ENCODE data around the gene GNG10. TPM values are rescaled to one million over a fixed set of nuclear protein-coding genes. Genes with fewer than 3 reads are reported as not detected.

Gene GNG10
- total RNA-seq, 4 donors from 2014 or later: 32.8 to 89.0 (median 69.3) TPM

- TF ChIP-seq, protein P1, sequence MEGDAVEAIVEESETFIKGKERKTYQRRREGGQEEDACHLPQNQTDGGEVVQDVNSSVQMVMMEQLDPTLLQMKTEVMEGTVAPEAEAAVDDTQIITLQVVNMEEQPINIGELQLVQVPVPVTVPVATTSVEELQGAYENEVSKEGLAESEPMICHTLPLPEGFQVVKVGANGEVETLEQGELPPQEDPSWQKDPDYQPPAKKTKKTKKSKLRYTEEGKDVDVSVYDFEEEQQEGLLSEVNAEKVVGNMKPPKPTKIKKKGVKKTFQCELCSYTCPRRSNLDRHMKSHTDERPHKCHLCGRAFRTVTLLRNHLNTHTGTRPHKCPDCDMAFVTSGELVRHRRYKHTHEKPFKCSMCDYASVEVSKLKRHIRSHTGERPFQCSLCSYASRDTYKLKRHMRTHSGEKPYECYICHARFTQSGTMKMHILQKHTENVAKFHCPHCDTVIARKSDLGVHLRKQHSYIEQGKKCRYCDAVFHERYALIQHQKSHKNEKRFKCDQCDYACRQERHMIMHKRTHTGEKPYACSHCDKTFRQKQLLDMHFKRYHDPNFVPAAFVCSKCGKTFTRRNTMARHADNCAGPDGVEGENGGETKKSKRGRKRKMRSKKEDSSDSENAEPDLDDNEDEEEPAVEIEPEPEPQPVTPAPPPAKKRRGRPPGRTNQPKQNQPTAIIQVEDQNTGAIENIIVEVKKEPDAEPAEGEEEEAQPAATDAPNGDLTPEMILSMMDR (IDR thresholded peaks at IDR 0.05): no peak
- no peak for TF ChIP-seq POLR2A (IDR thresholded peaks at IDR 0.05)
- H3K4me1 ChIP-seq: no peaks in the 10 kb centered on the region
- DNase-seq: no peak
- no peaks in the 10 kb centered on the region for H3K36me3 ChIP-seq
- no peak overlapping the region for H3K27ac ChIP-seq
- no peak overlapping the region for H3K4me3 ChIP-seq
- H3K9me3 ChIP-seq: no peaks in the 10 kb centered on the region
- intact Hi-C loops (cut with DNase I; ENCODE audit: low total_unique reads): no loop called here
- no peaks in the 10 kb centered on the region for H3K27me3 ChIP-seq
Observed at GRCh38 chr9:111696796-111697195, 35.4 kb downstream of the GNG10 start.

- intact Hi-C loops (cut with DNase I; ENCODE audit: low total_unique reads): no loop called here
- no peaks in the 10 kb centered on the region for H3K36me3 ChIP-seq
- no peak for TF ChIP-seq POLR2A (IDR thresholded peaks at IDR 0.05)
- TF ChIP-seq, protein P1 (IDR thresholded peaks at IDR 0.05): no peak
- no peaks in the 10 kb centered on the region for H3K27me3 ChIP-seq
- H3K4me3 ChIP-seq: no peak overlapping the region
- no peaks in the 10 kb centered on the region for H3K4me1 ChIP-seq
- no peaks in the 10 kb centered on the region for H3K9me3 ChIP-seq
- DNase-seq: no peak
- no peak overlapping the region for H3K27ac ChIP-seq
Observed at GRCh38 chr9:111700776-111701175, 39.4 kb downstream of the GNG10 start.

- DNase-seq: no peak
- Histone ChIP-seq H3K27ac (no peak overlapping the region), H3K4me3 (no peak overlapping the region), H3K4me1 (no peaks in the 10 kb centered on the region), H3K27me3 (no peaks in the 10 kb centered on the region), H3K9me3 (no peaks in the 10 kb centered on the region), H3K36me3 (no peaks in the 10 kb centered on the region)
- TF ChIP-seq, protein P1 (IDR thresholded peaks at IDR 0.05): no peak
- TF ChIP-seq POLR2A (IDR thresholded peaks at IDR 0.05): no peak
- intact Hi-C loops (cut with DNase I; ENCODE audit: low total_unique reads): no loop called here
Observed at GRCh38 chr9:111704503-111704902, 43.1 kb downstream of the GNG10 start.

DNA sequence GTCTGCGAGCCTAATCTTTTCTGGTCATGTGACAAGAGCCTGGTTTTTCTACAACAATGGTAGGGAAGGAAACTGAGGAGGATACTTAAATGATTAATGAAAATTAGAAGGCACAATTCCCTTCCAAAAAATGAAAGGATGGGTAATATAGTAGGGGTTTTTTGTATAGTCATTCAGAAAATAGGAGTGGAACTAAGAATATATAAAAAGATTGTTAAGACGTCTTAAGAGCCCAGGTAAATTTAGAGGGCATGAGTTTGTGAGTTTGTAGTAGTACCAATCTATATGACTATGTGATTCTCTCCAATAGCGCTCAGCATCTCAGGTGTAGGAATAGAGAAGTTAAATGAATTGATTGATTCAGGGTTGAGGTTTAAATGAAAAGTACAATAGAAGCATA, 50.1 kb downstream of the GNG10 start:
- Histone ChIP-seq H3K4me3 (no peak overlapping the region), H3K9me3 (no peaks in the 10 kb centered on the region), H3K36me3 (no peaks in the 10 kb centered on the region), H3K4me1 (no peaks in the 10 kb centered on the region), H3K27ac (no peak overlapping the region), H3K27me3 (no peaks in the 10 kb centered on the region)
- TF ChIP-seq POLR2A (IDR thresholded peaks at IDR 0.05): no peak
- TF ChIP-seq, protein P1 (IDR thresholded peaks at IDR 0.05): no peak
- DNase-seq: no peak
- intact Hi-C loops (cut with DNase I; ENCODE audit: low total_unique reads): no loop called here

- H3K4me1 ChIP-seq: no peaks in the 10 kb centered on the region
- no peak overlapping the region for H3K4me3 ChIP-seq
- H3K36me3 ChIP-seq: no peaks in the 10 kb centered on the region
- H3K27ac ChIP-seq: no peak overlapping the region
- no peaks in the 10 kb centered on the region for H3K27me3 ChIP-seq
- TF ChIP-seq, protein P1 (IDR thresholded peaks at IDR 0.05): no peak
- TF ChIP-seq POLR2A (IDR thresholded peaks at IDR 0.05): no peak
- intact Hi-C loops (cut with DNase I; ENCODE audit: low total_unique reads): no loop called here
- no peak for DNase-seq
- no peaks in the 10 kb centered on the region for H3K9me3 ChIP-seq
Observed at GRCh38 chr9:111712369-111712768, 51.0 kb downstream of the GNG10 start.
